GM19324 (cell line): Measurements from ENCODE around the gene BARX1.

ENCODE experiments used
- ATAC-seq: cut with Tn5 transposase; IDR thresholded peaks from one replicate; pipeline ENCODE4 v1.9.1; 2021; ENCODE audit warnings: mild to moderate bottlenecking, moderate library complexity; ENCODE audit not compliant: unreplicated experiment, low FRiP score

Gene BARX1

DNA sequence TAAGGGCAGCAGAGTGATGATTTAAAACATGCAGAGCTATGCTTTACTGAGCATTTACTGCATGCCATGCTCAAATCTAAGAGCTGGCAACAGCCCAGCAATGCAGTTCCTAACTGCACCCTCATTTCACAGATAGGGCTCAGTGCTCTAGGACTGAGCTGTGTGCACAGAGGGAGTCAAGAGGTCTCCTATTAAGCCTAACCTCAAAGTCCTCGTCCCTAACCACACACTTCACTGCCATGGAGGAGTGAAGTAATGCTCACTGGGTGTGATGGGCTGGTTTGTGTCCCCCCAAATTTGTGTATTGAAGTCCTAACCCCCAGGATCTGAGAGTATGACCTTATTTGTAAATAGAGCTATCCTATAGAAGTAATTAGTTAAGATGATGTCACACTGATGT is 25.9 kb downstream of the BARX1 start:
- ATAC-seq = no peak

DNA sequence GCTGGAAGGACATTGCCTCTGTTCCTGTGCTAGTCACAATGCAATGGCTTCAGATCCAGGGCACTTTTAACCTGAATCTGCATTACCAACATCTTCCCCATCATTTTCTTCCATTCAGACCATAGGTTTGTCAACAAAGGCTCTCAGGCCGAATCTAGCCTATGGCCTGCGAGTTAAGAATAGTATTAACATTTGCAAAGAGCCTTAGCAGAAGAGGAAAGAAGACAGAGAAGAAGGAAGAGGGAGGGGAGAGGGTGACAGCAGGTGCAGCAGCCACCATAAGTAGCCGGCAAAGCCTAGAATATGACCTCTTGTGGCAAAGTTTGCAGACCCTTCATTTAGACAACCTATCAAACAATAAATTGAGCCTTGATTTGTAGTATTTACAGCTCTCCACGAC is 32.6 kb downstream of the BARX1 start:
- ATAC-seq = no peak

DNA sequence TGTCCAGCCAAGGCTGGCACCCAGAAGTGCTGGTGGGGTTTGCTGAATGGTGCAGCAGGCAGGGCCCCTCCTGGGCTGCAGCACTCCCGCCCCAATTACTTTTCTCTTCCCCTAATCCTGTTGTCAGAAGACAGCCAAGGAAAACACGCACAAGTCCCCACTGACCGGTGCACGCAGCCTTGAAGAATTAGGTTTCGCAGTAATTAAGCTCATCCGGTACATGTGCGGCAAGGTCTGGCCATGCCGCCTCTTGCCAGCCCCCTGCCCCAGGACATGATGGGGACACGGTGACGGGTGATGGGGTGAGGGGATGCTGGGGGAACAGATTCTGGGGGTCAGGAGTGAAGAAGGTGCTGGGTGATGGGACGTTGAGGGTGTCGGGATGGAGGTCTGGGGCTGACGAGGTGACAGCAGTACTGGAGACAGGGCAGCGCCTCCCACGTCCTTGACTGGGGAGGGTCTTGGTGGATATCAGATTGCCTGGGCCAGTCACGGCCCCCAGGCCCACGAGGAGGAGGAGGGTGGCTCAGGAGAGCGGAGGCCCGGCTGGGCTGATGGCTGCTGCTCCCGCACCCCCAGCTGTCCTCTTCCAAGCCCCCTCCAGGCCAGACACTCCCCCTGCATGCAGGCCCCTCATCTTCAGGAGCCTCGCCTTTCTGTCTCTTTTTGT is 34.9 kb downstream of the BARX1 start:
- no peak for ATAC-seq

- no peak for ATAC-seq
Observed at GRCh38 chr9:93918061-93918460, 37.1 kb downstream of the BARX1 start.

- no peak for ATAC-seq
Observed at GRCh38 chr9:93917121-93917853, 37.9 kb downstream of the BARX1 start.

GRCh38 chr9:93916358-93916757 is 38.8 kb downstream of the BARX1 start:
- ATAC-seq = no peak

- no peak for ATAC-seq
Observed at GRCh38 chr9:93911801-93912554, 43.2 kb downstream of the BARX1 start.

GRCh38 chr9:93911136-93911745 is 43.9 kb downstream of the BARX1 start:
- no peak for ATAC-seq

DNA sequence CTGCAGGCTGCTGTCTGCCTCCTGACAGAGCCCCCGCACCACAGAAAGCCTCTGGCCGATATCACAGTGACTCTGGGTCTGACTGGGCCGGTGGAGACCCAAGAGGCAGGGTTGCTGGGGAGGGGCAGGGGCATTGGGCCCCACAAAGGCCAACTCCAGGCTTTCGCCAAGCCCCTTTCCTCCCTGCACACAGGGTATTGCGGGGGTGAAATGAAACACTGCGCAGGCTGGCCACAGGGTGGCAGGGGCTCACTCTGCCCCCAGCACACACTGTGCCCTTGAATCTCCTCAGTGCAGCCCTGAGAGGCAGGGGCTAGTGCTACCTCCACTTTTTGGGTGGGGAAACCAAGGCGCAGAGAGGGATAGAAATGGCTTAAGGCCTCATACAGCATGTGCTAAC is 44.6 kb downstream of the BARX1 start:
- ATAC-seq = no peak

- ATAC-seq = no peak
Observed at GRCh38 chr9:93910196-93910595, 45.0 kb downstream of the BARX1 start.

DNA sequence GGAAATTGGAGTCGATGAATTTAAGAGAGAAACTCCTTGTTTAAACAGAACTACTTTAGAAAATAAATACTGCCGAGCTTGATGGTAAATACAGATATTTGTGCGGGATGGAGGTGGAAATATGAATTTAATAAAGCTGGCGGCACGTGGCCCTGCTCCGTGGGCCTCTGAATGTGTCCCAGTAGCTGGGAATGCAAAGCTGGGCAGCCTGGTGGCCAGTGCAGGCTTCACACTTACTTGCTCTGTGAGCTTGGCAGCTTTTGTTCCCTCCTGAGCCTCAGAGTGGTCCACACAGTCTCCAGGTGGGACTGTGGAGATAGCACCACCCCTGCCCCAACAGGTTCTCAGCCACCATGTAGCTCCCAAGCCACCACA is 45.9 kb downstream of the BARX1 start:
- ATAC-seq = no peak

- ATAC-seq = no peak
Observed at GRCh38 chr9:93908591-93909241, 46.4 kb downstream of the BARX1 start.

DNA sequence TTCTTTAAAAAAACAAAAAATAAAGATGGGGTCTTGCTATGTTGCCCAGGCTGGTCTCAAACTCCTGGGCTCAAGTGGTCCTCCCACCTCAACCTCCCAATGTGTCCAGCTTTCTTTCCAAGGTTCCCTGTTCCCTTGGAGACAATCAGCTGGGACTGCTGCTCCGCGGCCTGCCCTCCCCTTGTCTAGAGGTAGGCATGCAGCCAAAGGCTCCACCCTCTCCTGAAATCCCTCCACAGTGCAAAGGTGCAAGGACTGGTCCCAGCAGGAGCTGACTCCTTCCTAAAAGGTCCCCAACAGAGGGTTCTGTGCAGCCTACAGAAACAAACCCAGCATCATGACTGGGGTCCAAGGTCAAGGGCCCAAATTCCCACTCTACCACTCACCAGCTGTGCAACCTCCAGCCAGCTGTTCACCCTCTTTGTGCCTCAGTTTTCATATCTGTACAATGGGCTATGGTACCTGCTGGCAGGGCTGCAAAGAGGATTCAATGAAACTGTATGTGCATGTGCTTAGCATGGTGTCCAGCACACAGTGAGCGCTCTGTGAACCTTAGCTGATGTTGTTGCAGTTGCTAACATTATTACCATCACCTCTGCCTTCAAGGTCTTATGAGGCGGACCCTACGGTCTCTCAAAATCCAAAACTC is 47.5 kb downstream of the BARX1 start:
- ATAC-seq = no peak

DNA sequence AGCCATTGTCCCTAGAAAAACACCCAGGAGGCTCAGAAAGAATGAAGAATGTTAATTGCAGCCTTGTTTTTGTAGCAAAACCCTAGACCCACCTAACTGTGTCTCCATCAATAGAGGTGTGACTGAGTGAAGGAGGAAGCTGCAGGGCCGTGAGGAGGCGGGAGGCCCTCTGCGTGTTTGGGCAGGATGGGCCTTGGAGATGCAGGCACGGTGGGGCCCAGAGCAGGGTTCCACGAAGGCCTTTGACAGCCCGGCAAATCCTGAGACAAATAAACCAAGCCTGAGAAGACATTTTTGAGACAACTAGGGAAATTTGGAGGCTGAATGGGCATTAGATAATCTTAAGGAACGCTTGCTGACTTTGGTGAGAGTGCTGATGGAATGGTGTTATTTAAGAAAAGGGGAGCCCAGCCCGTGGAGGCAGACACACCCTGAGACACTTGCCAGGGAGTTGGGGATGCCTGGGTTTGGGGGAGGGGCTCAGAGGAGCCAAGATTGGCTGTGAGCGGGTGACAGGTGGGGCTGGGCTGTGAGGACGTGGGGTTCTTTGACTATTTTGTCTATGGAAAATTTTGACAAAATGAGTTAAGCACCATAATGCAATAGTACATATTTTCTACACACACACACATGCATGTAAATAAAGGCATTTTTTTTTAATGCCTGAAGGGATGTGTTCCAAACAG is 48.8 kb downstream of the BARX1 start:
- ATAC-seq = no peak

GRCh38 chr9:93905473-93906133 is 49.6 kb downstream of the BARX1 start:
- ATAC-seq = no peak

GRCh38 chr9:93904649-93905472 is 50.3 kb downstream of the BARX1 start:
- ATAC-seq = no peak

DNA sequence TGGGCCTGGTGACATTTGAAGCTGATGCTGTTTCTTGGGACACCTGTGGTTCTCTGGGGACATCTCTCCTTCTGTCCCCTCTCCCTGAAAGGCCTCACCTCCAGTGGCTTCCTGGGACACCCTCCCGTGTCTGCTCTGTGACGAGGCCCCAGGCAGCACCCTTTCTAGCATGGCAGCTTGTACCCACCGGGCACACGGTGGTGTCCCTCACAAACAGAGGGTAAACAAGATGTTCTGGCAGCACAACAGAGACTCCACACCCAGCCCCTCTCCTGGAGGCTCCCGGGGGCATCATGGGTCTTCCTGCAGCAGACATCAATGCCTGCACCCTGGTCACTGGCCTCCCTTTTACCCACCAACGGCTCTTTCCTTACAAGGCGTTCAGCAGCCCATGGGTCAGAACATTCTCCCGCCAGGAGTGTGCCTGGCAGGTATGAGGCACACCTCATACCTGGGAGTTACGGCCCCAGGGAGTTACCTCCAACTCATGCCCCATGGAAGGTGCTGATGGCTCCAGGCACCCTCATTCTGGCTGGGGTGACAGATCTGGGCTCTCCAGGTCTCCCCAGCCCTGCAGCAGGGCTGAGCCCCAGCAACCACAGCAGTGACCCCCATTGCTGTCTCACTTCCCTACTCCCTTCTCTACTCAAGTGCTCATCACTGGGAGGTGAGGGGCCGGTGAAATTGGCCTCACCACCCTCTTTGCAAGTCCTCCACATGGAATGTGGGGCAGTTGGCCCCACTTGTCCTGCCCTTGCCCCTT is 51.1 kb downstream of the BARX1 start:
- no peak for ATAC-seq
